GM18907 (cell line): Measurements from ENCODE around the gene MROH8.
"Not testable (repeated sequence)": the region's sequence is repeated elsewhere in the genome, so short reads cannot be mapped to it uniquely, and the experiment has no call there.

Experiments used
- ATAC-seq: cut with Tn5 transposase; IDR thresholded peaks from one replicate; pipeline ENCODE4 v1.9.1; 2021; ENCODE audit warnings: mild to moderate bottlenecking, moderate library complexity; ENCODE audit not compliant: unreplicated experiment

Gene MROH8

GRCh38 chr20:37095599-37096414 lies 83.5 kb downstream of the MROH8 start, which contains the start of gene RBL1:
RBL1 (minus strand) TSS chr20:37095997; CDS start chr20:37095928, 69 bp downstream.
- ATAC-seq, result peak; percentile 80

GRCh38 chr20:37095108-37095598 lies 84.2 kb downstream of the MROH8 start:
- peak; percentile 19 for ATAC-seq

- ATAC-seq, result no peak
Measured at GRCh38 chr20:37090407-37090806, 88.9 kb downstream of the MROH8 start.

- ATAC-seq, result no peak
Measured at GRCh38 chr20:37081717-37082289, 97.5 kb downstream of the MROH8 start.

- no peak for ATAC-seq
Measured at GRCh38 chr20:37077009-37077408, 102.3 kb downstream of the MROH8 start.

GRCh38 chr20:37075932-37076685 lies 103.2 kb downstream of the MROH8 start:
- ATAC-seq, result no peak

GRCh38 chr20:37072293-37073196 lies 106.8 kb downstream of the MROH8 start:
- ATAC-seq, result no peak

- ATAC-seq, result no peak
Measured at GRCh38 chr20:37071481-37071911, 107.9 kb downstream of the MROH8 start.

GRCh38 chr20:37069563-37069962 lies 109.8 kb downstream of the MROH8 start:
- not testable (repeated sequence) for ATAC-seq

GRCh38 chr20:37066168-37066567 lies 113.2 kb downstream of the MROH8 start:
- no peak for ATAC-seq

- ATAC-seq, result no peak
Measured at GRCh38 chr20:37055276-37055675, 124.1 kb downstream of the MROH8 start.

GRCh38 chr20:37053230-37053950 lies 126.0 kb downstream of the MROH8 start:
- ATAC-seq, result no peak
